HepG2 (cell line): ENCODE measurements around the gene BCAM. TPM values are rescaled to one million over a fixed set of nuclear protein-coding genes. Genes with fewer than 3 reads are reported as not detected.

Experiments used
- CBX2 ChIP-seq, 2 experiments: fragments of 200-600 bp in 1 of 2; sonication (generic); formaldehyde crosslinking in 1 of 2; IDR thresholded peaks; 2 replicates each; pipeline versions ENCODE4 v1.7.0 to v1.8.1; 2018 to 2022; ENCODE audit warnings: low read depth in 2 of 2, low read length in 1 of 2, mild to moderate bottlenecking in 1 of 2, missing genetic modification reagents in 1 of 2
- ETS1 ChIP-seq: sonication (generic); formaldehyde crosslinking; IDR thresholded peaks from 2 replicates; pipeline ENCODE4 v1.4.0; 2020; ENCODE audit warnings: missing genetic modification reagents
- ETV5 ChIP-seq: IDR thresholded peaks from 2 replicates; pipeline ENCODE4 v1.6.1; 2018; ENCODE audit warnings: missing biosample characterization, missing genetic modification reagents, inconsistent platforms, borderline replicate concordance
- HNF4G ChIP-seq, 2 experiments: sonication (generic) in 1 of 2; formaldehyde crosslinking in 1 of 2; IDR thresholded peaks; 2 replicates each; pipeline versions ENCODE4 v1.4.0 to v1.6.1; 2011 to 2020; ENCODE audit warnings: borderline replicate concordance in 2 of 2, low read depth in 2 of 2, mild to moderate bottlenecking in 2 of 2, low read length in 1 of 2, missing genetic modification reagents in 1 of 2, moderate library complexity in 1 of 2
- HNRNPLL ChIP-seq: fragments of 200-400 bp; formaldehyde crosslinking; IDR thresholded peaks from 2 replicates; pipeline ENCODE4 v1.6.1; 2017; ENCODE audit warnings: mild to moderate bottlenecking, low read depth, low read length; ENCODE audit not compliant: poor library complexity, severe bottlenecking
- MATR3 ChIP-seq: sonication (generic); formaldehyde crosslinking; IDR thresholded peaks from 2 replicates; pipeline ENCODE4 v1.4.0; 2020; ENCODE audit warnings: missing genetic modification reagents
- MLX ChIP-seq: IDR thresholded peaks from 2 replicates; pipeline ENCODE4 v1.6.1; 2016
- NBN ChIP-seq: fragments of 450-650 bp; conservative IDR thresholded peaks from 2 replicates; pipeline ENCODE4 v1.6.1; 2017
- NR1H2 ChIP-seq: sonication (generic); formaldehyde crosslinking; IDR thresholded peaks from 2 replicates; pipeline ENCODE4 v1.8.1; 2022; ENCODE audit warnings: low read depth, missing genetic modification reagents, borderline replicate concordance
- NR2F2 ChIP-seq: IDR thresholded peaks from 2 replicates; pipeline ENCODE4 v1.6.1; 2012; ENCODE audit warnings: low read depth, inconsistent platforms, borderline replicate concordance
- PCBP2 ChIP-seq: fragments of 200-400 bp; formaldehyde crosslinking; optimal IDR thresholded peaks from 2 replicates; pipeline ENCODE3; 2018; ENCODE audit warnings: low read length, low read depth; ENCODE audit not compliant: poor library complexity, severe bottlenecking
- POLR2AphosphoS5 ChIP-seq: IDR thresholded peaks from 2 replicates; pipeline ENCODE4 v1.6.1; 2012; ENCODE audit warnings: low read depth, low read length
- TARDBP ChIP-seq: sonication (generic); formaldehyde crosslinking; IDR thresholded peaks from 2 replicates; pipeline ENCODE4 v1.8.0; 2022; ENCODE audit warnings: mild to moderate bottlenecking, missing genetic modification reagents
- TCF7L2 ChIP-seq: IDR thresholded peaks from 2 replicates; pipeline ENCODE4 v1.6.1; 2011; ENCODE audit warnings: mild to moderate bottlenecking, low read depth, low read length, moderate library complexity
- ZNF136 ChIP-seq: sonication (generic); formaldehyde crosslinking; IDR thresholded peaks from 2 replicates; pipeline ENCODE4 v1.8.1; 2022; ENCODE audit warnings: low read depth, mild to moderate bottlenecking, moderate library complexity, missing genetic modification reagents
- ZNF260 ChIP-seq: sonication (generic); formaldehyde crosslinking; IDR thresholded peaks from 2 replicates; pipeline ENCODE4 v1.4.0; 2020; ENCODE audit warnings: missing genetic modification reagents, low read depth, mild to moderate bottlenecking, borderline replicate concordance
- ZNF281 ChIP-seq: sonication (generic); formaldehyde crosslinking; IDR thresholded peaks from 2 replicates; pipeline ENCODE4 v1.4.0; 2020; ENCODE audit warnings: missing genetic modification reagents, borderline replicate concordance
- ZNF367 ChIP-seq: sonication (generic); formaldehyde crosslinking; IDR thresholded peaks from 2 replicates; pipeline ENCODE4 v1.4.0; 2020; ENCODE audit warnings: missing genetic modification reagents, borderline replicate concordance
- ZNF552 ChIP-seq: sonication (generic); formaldehyde crosslinking; IDR thresholded peaks from 2 replicates; pipeline ENCODE4 v1.9.0; 2022; ENCODE audit warnings: missing genetic modification reagents, mild to moderate bottlenecking, borderline replicate concordance
- ZNF768 ChIP-seq: sonication (generic); formaldehyde crosslinking; IDR thresholded peaks from 2 replicates; pipeline ENCODE4 v1.4.0; 2020; ENCODE audit warnings: missing genetic modification reagents
- ZNF879 ChIP-seq: sonication (generic); formaldehyde crosslinking; IDR thresholded peaks from 2 replicates; pipeline ENCODE4 v1.8.1; 2023; ENCODE audit warnings: missing genetic modification reagents
- polyA plus RNA-seq, 8 experiments: library from polyadenylated mRNA; depleted of rRNA in 3 of 8; stranded (reverse) in 7 of 8; unstranded in 1 of 8; fragments of >200 nt; fragmentation: Illumina TruSeq in 4 of 8; extraction: Trizol in 4 of 8; gene quantifications; 2 replicates each; pipeline versions ENCODE4 v1.2.1 to v1.2.3, GENCODE V29; 2011 to 2016; ENCODE audit warnings: low read depth in 4 of 8, missing spikeins in 1 of 8, mixed read lengths in 1 of 8; ENCODE audit not compliant: insufficient read depth in 1 of 8
- total RNA-seq, 5 experiments: library from RNA; depleted of rRNA; stranded (reverse); fragments of >200 nt; fragmentation: Illumina TruSeq; extraction: Trizol; gene quantifications; 2 replicates each; pipeline ENCODE4 v1.2.3, GENCODE V29; 2016; ENCODE audit warnings: low read depth in 1 of 5
- TF ChIP-seq, protein P1 (sequence below): sonication (generic); formaldehyde crosslinking; IDR thresholded peaks from 2 replicates; pipeline ENCODE4 v1.5.0; 2020; ENCODE audit warnings: missing genetic modification reagents, mild to moderate bottlenecking, borderline replicate concordance

The BCAM gene
- total and polyA plus RNA-seq, 2 of the 13 experiments (the other 11 are each of a cell fraction or from before 2014, with no cell fraction given) = 51.2 to 62.7 TPM

DNA sequence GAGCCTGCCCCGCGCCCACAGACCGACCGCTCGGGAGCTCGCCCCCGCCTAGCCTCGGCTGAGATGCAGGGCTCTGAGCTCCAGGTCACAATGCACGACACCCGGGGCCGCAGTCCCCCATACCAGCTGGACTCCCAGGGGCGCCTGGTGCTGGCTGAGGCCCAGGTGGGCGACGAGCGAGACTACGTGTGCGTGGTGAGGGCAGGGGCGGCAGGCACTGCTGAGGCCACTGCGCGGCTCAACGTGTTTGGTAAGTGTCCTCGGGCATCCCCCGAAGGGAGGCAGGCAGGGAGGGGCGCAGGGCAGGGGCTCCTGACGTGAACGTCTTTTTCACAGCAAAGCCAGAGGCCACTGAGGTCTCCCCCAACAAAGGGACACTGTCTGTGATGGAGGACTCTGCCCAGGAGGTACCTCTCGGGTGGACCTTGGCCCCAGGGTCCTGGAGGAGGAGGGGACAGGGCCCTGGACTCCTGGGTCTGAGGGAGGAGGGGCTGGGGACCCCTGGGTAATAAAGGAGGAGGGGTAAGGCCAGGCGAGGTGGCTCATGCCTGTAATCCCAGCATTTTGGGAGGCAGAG, 3.3 kb downstream of the BCAM start (continued):
- TF ChIP-seq NR1H2 = no peak
- TF ChIP-seq NBN = no peak
- TF ChIP-seq NR2F2 = peak; percentile 62; the same call in 1 of the 2 replicates
- TF ChIP-seq ZNF260 = no peak
- no peak for TF ChIP-seq ETS1 (CRISPR knock-in tag)
- no peak for TF ChIP-seq ZNF768
- no peak for TF ChIP-seq PCBP2
- peak; percentile 94 for TF ChIP-seq HNF4G (IDR thresholded peaks at IDR 0.05; ENCODE audit: borderline replicate concordance, low read depth, low read length)
- TF ChIP-seq HNF4G (CRISPR knock-in tag; IDR thresholded peaks at IDR 0.05; ENCODE audit: borderline replicate concordance, low read depth) = peak; percentile 94
- peak; percentile 90 for TF ChIP-seq ZNF281 (CRISPR knock-in tag)
- TF ChIP-seq ETV5 (CRISPR knock-in tag) = peak; percentile 12; the same call in 1 of the 2 replicates
- TF ChIP-seq TARDBP (CRISPR knock-in tag) = peak; percentile 68
- no peak for TF ChIP-seq MATR3 (CRISPR knock-in tag)
- TF ChIP-seq ZNF367 (CRISPR knock-in tag) = no peak
- no peak for TF ChIP-seq HNRNPLL
- TF ChIP-seq ZNF552 (CRISPR knock-in tag) = 0 out of 2 replicates have a peak, but pooled peaks have one; percentile 24
- TF ChIP-seq CBX2 (IDR thresholded peaks at IDR 0.05; ENCODE audit: low read depth, low read length) = no peak
- TF ChIP-seq CBX2 (CRISPR knock-in tag; IDR thresholded peaks at IDR 0.05; ENCODE audit: low read depth) = no peak
- no peak for TF ChIP-seq ZNF879 (CRISPR knock-in tag)
- TF ChIP-seq ZNF136 (CRISPR knock-in tag) = 0 out of 2 replicates have a peak, but pooled peaks have one; percentile 25
- TF ChIP-seq POLR2AphosphoS5 = no peak
- no peak for TF ChIP-seq MLX
- no peak for TF ChIP-seq TCF7L2
- TF ChIP-seq, protein P1, sequence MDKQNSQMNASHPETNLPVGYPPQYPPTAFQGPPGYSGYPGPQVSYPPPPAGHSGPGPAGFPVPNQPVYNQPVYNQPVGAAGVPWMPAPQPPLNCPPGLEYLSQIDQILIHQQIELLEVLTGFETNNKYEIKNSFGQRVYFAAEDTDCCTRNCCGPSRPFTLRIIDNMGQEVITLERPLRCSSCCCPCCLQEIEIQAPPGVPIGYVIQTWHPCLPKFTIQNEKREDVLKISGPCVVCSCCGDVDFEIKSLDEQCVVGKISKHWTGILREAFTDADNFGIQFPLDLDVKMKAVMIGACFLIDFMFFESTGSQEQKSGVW (CRISPR knock-in tag) = no peak
